Endometrium (tissue), 2 donors: ENCODE measurements around the gene FEZF2.

Source experiments
- FAIRE-seq: peaks from 2 replicates; lab custom pipeline; 2012; peaks lifted over from hg19 to GRCh38; lab: Jason Lieb, UNC
- donor health status: control.
- donor health status: control.

Gene FEZF2

DNA sequence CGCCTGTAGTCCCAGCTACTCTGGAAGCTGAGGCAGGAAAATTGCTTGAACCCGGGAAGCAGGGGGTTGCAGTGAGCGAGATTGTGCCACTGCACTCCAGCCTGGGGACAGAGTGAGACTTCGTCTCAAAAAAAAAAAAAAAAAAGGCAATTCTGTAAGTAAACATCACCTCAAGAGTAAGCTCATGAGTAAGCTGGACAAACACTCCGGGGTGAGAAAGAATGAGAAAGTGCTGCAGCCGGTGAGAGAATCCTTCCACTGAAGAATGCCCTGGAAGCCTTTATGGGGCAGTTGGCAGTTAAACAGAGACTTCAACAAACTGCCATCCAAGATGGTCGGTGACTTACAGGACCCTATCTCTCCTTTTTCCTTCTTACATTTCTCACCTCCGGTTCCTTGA is 47.5 kb downstream of the FEZF2 start:
- FAIRE-seq = no peak

DNA sequence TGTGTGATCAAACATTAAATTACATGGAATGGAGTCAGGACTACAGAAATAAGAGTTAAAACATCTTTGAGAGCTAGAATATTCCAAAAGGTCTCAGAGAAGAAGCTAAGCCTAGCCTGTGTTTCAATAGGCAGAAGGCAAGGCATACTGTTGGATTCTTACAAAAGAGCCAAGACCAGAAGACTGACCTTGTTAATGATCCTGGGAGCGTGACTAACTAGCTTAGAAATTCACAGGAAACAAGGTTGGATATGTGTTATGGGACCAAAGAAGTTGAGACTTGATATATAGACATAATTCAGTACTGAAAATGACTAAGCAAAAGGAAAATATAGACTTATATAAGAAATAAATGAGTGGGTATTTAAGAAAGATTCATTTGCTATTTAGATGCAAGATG is 50.1 kb downstream of the FEZF2 start:
- no peak for FAIRE-seq
